SK-N-SH (cell line): ENCODE results near the gene HSF5. TPM values are rescaled to one million over a fixed set of nuclear protein-coding genes. Genes with fewer than 3 reads are reported as not detected.

Source experiments
- CTCF ChIA-PET: fragments of 300-600, 350-600 bp; formaldehyde crosslinking; extraction: SDS; loops from one replicate; lab custom pipeline; 2021; lab: Yijun Ruan, JAX
- POLR2A ChIA-PET: fragments of 350-600 bp; sonication (Branson Sonifier 250); formaldehyde crosslinking; extraction: SDS; loops from one replicate; lab custom pipeline; 2020; ENCODE audit warnings: antibody characterized with exemption, inconsistent platforms; lab: Yijun Ruan, JAX
- DNase-seq: peaks from one replicate; pipeline ENCODE4 v3.0.0; 2012
- H2AFZ ChIP-seq: fragments of 200-600 bp; sonication (generic); 2 replicates; pipeline ENCODE4 v1.8.1; 2016; ENCODE audit warnings: antibody characterized with exemption, mild to moderate bottlenecking, low read depth
- H3F3A ChIP-seq: fragments of 200-600 bp; sonication (generic); replicated peaks from 2 replicates; pipeline ENCODE3; 2016; ENCODE audit warnings: antibody characterized with exemption, mild to moderate bottlenecking; ENCODE audit not compliant: insufficient read depth
- H3K27ac ChIP-seq, 2 experiments: fragments of 200-500 bp in 1 of 2; fragments of 200-600 bp in 1 of 2; sonication (Bioruptor generic) in 1 of 2; sonication (generic), shearing (Covaris generic) in 1 of 2; 2 replicates each; pipeline versions ENCODE4 v1.5.1 to v1.6.1; 2014 to 2016; ENCODE audit warnings: low read depth in 2 of 2, inconsistent platforms in 1 of 2, low read length in 1 of 2, mild to moderate bottlenecking in 1 of 2, mixed read lengths in 1 of 2
- H3K27me3 ChIP-seq: fragments of 200-600 bp; sonication (generic), shearing (Covaris generic); 2 replicates; pipeline ENCODE4 v1.6.1; 2016; ENCODE audit warnings: mixed run types; ENCODE audit not compliant: insufficient read depth
- H3K36me3 ChIP-seq, 2 experiments: fragments of 200-500 bp in 1 of 2; fragments of 200-600 bp in 1 of 2; sonication (Bioruptor generic) in 1 of 2; sonication (generic) in 1 of 2; replicated peaks in 1 of 2; 2 replicates each; pipeline versions ENCODE3 to v1.5.1; 2014 to 2016; ENCODE audit warnings: low read length in 1 of 2, mild to moderate bottlenecking in 1 of 2; ENCODE audit not compliant: insufficient read depth in 2 of 2, control insufficient read depth in 1 of 2
- H3K4me1 ChIP-seq, 2 experiments: fragments of 200-500 bp in 1 of 2; fragments of 200-600 bp in 1 of 2; sonication (Bioruptor generic) in 1 of 2; sonication (generic), shearing (Covaris generic) in 1 of 2; 2 replicates each; pipeline versions ENCODE4 v1.5.1 to v1.6.1; 2014 to 2016; ENCODE audit warnings: low read depth in 1 of 2, low read length in 1 of 2, mixed run types in 1 of 2; ENCODE audit not compliant: insufficient read depth in 2 of 2, control insufficient read depth in 1 of 2
- H3K4me2 ChIP-seq: fragments of 200-600 bp; sonication (generic), shearing (Covaris generic); 2 replicates; pipeline ENCODE4 v1.6.1; 2017; ENCODE audit warnings: mixed run types
- H3K4me3 ChIP-seq, 2 experiments: fragments of 200-500 bp in 1 of 2; fragments of 200-600 bp in 1 of 2; sonication (Bioruptor generic) in 1 of 2; sonication (generic), shearing (Covaris generic) in 1 of 2; 2 replicates each; pipeline versions ENCODE4 v1.5.1 to v1.8.1; 2014 to 2016; ENCODE audit warnings: low read depth in 2 of 2, inconsistent platforms in 1 of 2, low read length in 1 of 2, mild to moderate bottlenecking in 1 of 2, mixed read lengths in 1 of 2, moderate library complexity in 1 of 2
- H3K79me2 ChIP-seq: fragments of 200-600 bp; sonication (generic); 2 replicates; pipeline ENCODE4 v1.8.1; 2017; ENCODE audit warnings: mild to moderate bottlenecking; ENCODE audit not compliant: insufficient read depth
- H3K9ac ChIP-seq: fragments of 200-600 bp; sonication (generic); 2 replicates; pipeline ENCODE4 v1.6.1; 2017; ENCODE audit warnings: mixed run types
- H3K9me2 ChIP-seq: fragments of 200-600 bp; sonication (generic); 2 replicates; pipeline ENCODE4 v1.6.1; 2017; ENCODE audit warnings: mixed run types
- H3K9me3 ChIP-seq: fragments of 200-600 bp; sonication (generic); 2 replicates; pipeline ENCODE4 v1.6.1; 2017; ENCODE audit warnings: mixed run types, mild to moderate bottlenecking, moderate library complexity
- H4K20me1 ChIP-seq: fragments of 200-600 bp; sonication (generic); 2 replicates; pipeline ENCODE4 v1.6.1; 2017; ENCODE audit warnings: mild to moderate bottlenecking, mixed run types; ENCODE audit not compliant: insufficient read depth
- CHD2 ChIP-seq: fragments of 150-350 bp; IDR thresholded peaks from 2 replicates; pipeline ENCODE4 v1.6.1; 2018; ENCODE audit warnings: low read length; ENCODE audit not compliant: partially characterized antibody
- EZH2phosphoT487 ChIP-seq: fragments of 200-600 bp; sonication (generic); IDR thresholded peaks from 2 replicates; pipeline ENCODE4 v1.6.1; 2017; ENCODE audit warnings: low read depth, mixed run types, mild to moderate bottlenecking, antibody characterized with exemption, moderate library complexity, borderline replicate concordance
- FOXJ3 ChIP-seq: sonication (generic); formaldehyde crosslinking; IDR thresholded peaks from 2 replicates; pipeline ENCODE4 v1.5.1; 2020; ENCODE audit warnings: mild to moderate bottlenecking, missing genetic modification reagents
- FOXM1 ChIP-seq: IDR thresholded peaks from 2 replicates; pipeline ENCODE4 v1.4.0; 2012; ENCODE audit warnings: low read depth, mild to moderate bottlenecking
- GABPA ChIP-seq: IDR thresholded peaks from 2 replicates; pipeline ENCODE4 v1.4.0; 2012; ENCODE audit warnings: low read depth, mild to moderate bottlenecking
- MXI1 ChIP-seq: IDR thresholded peaks from 2 replicates; pipeline ENCODE4 v1.6.1; 2012; ENCODE audit warnings: mild to moderate bottlenecking, low read depth, low read length, improper control_type of control experiment
- NFIC ChIP-seq: IDR thresholded peaks from 2 replicates; pipeline ENCODE4 v1.4.0; 2012; ENCODE audit warnings: borderline replicate concordance
- NRF1 ChIP-seq: IDR thresholded peaks from 2 replicates; pipeline ENCODE4 v1.6.1; 2012; ENCODE audit warnings: low read depth, mild to moderate bottlenecking, low read length
- RFX5 ChIP-seq: IDR thresholded peaks from 2 replicates; pipeline ENCODE4 v1.6.1; 2012; ENCODE audit warnings: mild to moderate bottlenecking, improper control_type of control experiment, low read length
- RXRA ChIP-seq: IDR thresholded peaks from 2 replicates; pipeline ENCODE4 v1.4.0; 2012; ENCODE audit warnings: low read depth, mild to moderate bottlenecking, borderline replicate concordance
- YY1 ChIP-seq: IDR thresholded peaks from 2 replicates; pipeline ENCODE4 v1.4.0; 2012; ENCODE audit warnings: low read depth, mild to moderate bottlenecking
- WGBS: methylation state at CpG from one replicate; pipeline ENCODE4 v1.1.6; 2017; ENCODE audit warnings: low lambda C conversion rate; 5-methylcytosine and 5-hydroxymethylcytosine counted together
- polyA plus RNA-seq, 3 experiments: library from polyadenylated mRNA; depleted of rRNA; stranded (reverse); fragments of >200 nt; gene quantifications; 2 replicates each; pipeline ENCODE4 v1.2.3, GENCODE V29; 2012
- TF ChIP-seq, protein P1 (sequence below): IDR thresholded peaks from 2 replicates; pipeline ENCODE4; 2012
- TF ChIP-seq, protein P2 (sequence below): fragments of 150-350 bp; IDR thresholded peaks from 2 replicates; pipeline ENCODE4 v1.6.1; 2017; ENCODE audit warnings: antibody characterized with exemption, low read length, low read depth, borderline replicate concordance
- TF ChIP-seq, protein P3 (sequence below): IDR thresholded peaks from 2 replicates; pipeline ENCODE4 v1.4.0; 2012; ENCODE audit warnings: low read depth

Gene HSF5
- polyA plus RNA-seq, 1 of the 3 experiments (the other 2 are of a cell fraction), result not detected

DNA sequence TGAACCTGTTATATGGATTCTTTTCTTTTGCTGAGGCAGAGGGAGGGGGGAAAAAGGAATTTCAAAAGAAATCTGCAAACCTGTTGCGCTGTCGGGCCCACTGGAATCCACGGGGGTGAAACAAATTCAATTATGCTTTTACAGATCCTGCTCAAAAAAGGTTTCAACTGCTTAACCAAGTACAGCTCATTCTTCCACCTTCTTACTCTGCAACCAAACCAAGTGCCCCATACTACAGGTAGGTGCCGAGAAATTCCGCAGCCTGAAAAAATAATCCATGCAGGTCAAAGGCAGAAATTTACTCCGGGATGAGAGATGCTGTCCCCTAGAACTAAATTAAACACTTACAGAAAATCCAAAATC lies 71.3 kb downstream of the HSF5 start:
- Histone ChIP-seq H3K4me3 (peak overlapping the region in 1 of 2 experiments; percentile 50; a peak in 1 of 4 replicates), H3K9me2 (no peaks in the 10 kb centered on the region), H3K4me2 (peak overlapping the region; percentile 69), H3K36me3 (no peaks in the 10 kb centered on the region), H2AFZ (peak overlapping the region; percentile 66; the same call in 1 of the 2 replicates), H3F3A (no peaks in the 10 kb centered on the region), H3K9ac (no peak overlapping the region), H4K20me1 (no peaks in the 10 kb centered on the region), H3K9me3 (no peaks in the 10 kb centered on the region), H3K27me3 (peaks cover 14% of the 10 kb centered on the region), H3K27ac (no peak overlapping the region), H3K4me1 (peaks cover 0 to 6% of the 10 kb centered on the region in 2 experiments; a peak in 2 of 4 replicates), H3K79me2 (no peaks in the 10 kb centered on the region)
- DNase-seq, result no peak
- ChIA-PET CTCF (interaction anchor here (0.7 to 5.9 kb wide), 55 partner anchors 8 to 240 kb away, joined by 3 to 51 read pairs (median 6); partner anchors contain the start of genes LPO, SUPT4H1 and TSPOAP1), POLR2A (interaction anchor here (1.2 kb wide), 1 partner anchor 64 kb away, joined by 17 read pairs; the partner anchor contains the start of gene SUPT4H1)
- WGBS, result 25% methylated on average over 6 of the region's 6 CpGs
- TF ChIP-seq RFX5, result no peak
- no peak for TF ChIP-seq NRF1
- no peak for TF ChIP-seq CHD2
- TF ChIP-seq, protein P1, sequence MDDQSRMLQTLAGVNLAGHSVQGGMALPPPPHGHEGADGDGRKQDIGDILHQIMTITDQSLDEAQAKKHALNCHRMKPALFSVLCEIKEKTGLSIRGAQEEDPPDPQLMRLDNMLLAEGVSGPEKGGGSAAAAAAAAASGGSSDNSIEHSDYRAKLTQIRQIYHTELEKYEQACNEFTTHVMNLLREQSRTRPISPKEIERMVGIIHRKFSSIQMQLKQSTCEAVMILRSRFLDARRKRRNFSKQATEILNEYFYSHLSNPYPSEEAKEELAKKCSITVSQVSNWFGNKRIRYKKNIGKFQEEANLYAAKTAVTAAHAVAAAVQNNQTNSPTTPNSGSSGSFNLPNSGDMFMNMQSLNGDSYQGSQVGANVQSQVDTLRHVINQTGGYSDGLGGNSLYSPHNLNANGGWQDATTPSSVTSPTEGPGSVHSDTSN, result no peak

DNA sequence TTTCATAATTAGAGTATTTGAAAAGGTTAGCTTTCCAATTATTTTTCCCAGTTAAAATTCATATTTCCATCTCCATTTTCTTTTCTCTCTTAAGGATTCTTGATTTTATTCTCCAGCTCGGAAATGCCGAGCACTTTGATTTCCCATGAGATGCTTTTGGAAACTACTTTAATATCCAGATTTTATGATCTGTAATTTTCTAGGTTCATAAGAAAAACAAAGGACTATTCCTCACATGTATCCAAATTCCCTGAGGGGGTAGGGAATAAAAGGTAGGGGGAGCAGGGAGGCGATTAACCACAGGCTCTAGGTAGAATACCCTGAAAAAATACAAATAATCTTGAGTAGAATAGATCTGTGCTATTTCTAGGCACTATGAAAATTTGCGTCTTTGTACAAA lies 71.8 kb downstream of the HSF5 start:
- Histone ChIP-seq H3K4me1 (peaks cover 0 to 6% of the 10 kb centered on the region in 2 experiments; a peak in 2 of 4 replicates), H3K9me3 (no peaks in the 10 kb centered on the region), H3K27me3 (peaks cover 13% of the 10 kb centered on the region; the same call in 1 of the 2 replicates), H3K36me3 (no peaks in the 10 kb centered on the region), H3K79me2 (no peaks in the 10 kb centered on the region), H2AFZ (no peak overlapping the region), H4K20me1 (no peaks in the 10 kb centered on the region), H3K9me2 (no peaks in the 10 kb centered on the region), H3F3A (no peaks in the 10 kb centered on the region), H3K4me2 (no peak overlapping the region), H3K4me3 (no peak overlapping the region), H3K9ac (no peak overlapping the region), H3K27ac (no peak overlapping the region)
- DNase-seq, result no peak
- TF ChIP-seq, protein P2, sequence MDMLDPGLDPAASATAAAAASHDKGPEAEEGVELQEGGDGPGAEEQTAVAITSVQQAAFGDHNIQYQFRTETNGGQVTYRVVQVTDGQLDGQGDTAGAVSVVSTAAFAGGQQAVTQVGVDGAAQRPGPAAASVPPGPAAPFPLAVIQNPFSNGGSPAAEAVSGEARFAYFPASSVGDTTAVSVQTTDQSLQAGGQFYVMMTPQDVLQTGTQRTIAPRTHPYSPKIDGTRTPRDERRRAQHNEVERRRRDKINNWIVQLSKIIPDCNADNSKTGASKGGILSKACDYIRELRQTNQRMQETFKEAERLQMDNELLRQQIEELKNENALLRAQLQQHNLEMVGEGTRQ, result no peak
- TF ChIP-seq NFIC (no peak), GABPA (no peak), RXRA (no peak), FOXM1 (no peak), EZH2phosphoT487 (no peak), CHD2 (no peak), MXI1 (no peak), FOXJ3 (CRISPR knock-in tag) (no peak), YY1 (no peak)
- TF ChIP-seq, protein P1, result no peak
- TF ChIP-seq, protein P3, sequence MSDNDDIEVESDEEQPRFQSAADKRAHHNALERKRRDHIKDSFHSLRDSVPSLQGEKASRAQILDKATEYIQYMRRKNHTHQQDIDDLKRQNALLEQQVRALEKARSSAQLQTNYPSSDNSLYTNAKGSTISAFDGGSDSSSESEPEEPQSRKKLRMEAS, result no peak
- POLR2A ChIA-PET, result no interaction called here
- WGBS, result 54% methylated on average over 4 of the region's 4 CpGs
- CTCF ChIA-PET, result interaction anchor here (1.0 to 5.9 kb wide), 36 partner anchors 7 to 216 kb away, joined by 3 to 51 read pairs (median 8); partner anchors contain the start of genes SUPT4H1 and TSPOAP1
